ENCODE data around the gene SRPK1.
"Not testable (repeated sequence)": the region's sequence is repeated elsewhere in the genome, so short reads cannot be mapped to it uniquely, and the experiment has no call there.

GRCh38 chr6:35909571-35909970 is 11.3 kb downstream of the SRPK1 start:
- not testable (repeated sequence) for TF ChIP-seq CTCF (conservative IDR thresholded peaks at IDR 0.05; ENCODE audit: low read length); EZH2phosphoT487 (IDR thresholded peaks at IDR 0.05; ENCODE audit: borderline replicate concordance, low read depth, low read length)

Data from OCI-LY7 (cell line).